Immature natural killer cell (primary cell): ENCODE results near the gene PRKAG2. TPM values are rescaled to one million over a fixed set of nuclear protein-coding genes. Genes with fewer than 3 reads are reported as not detected.

Experiments
- DNase-seq, 3 donors: peaks; one replicate each; pipeline ENCODE4 v3.0.0; 2022; ENCODE audit warnings: mixed read lengths in 1 of 3
- H3K27ac Mint-ChIP-seq, 6 donors: one replicate each; pipeline ENCODE4 v1.8.0; 2020; ENCODE audit warnings: mixed read lengths in 6 of 6, mild to moderate bottlenecking in 5 of 6, inconsistent platforms in 4 of 6, moderate library complexity in 3 of 6
- H3K27me3 Mint-ChIP-seq, 3 donors: one replicate each; pipeline ENCODE4 v1.8.0; 2020 to 2021; ENCODE audit warnings: low read depth in 3 of 3, mild to moderate bottlenecking in 3 of 3, mixed read lengths in 3 of 3, moderate library complexity in 3 of 3, inconsistent platforms in 1 of 3
- H3K36me3 Mint-ChIP-seq, 3 donors: one replicate each; pipeline ENCODE4 v1.8.0; 2020; ENCODE audit warnings: mixed read lengths in 3 of 3, inconsistent platforms in 2 of 3, mild to moderate bottlenecking in 2 of 3
- H3K4me1 Mint-ChIP-seq, 2 donors: one replicate each; pipeline ENCODE4 v1.8.0; 2020; ENCODE audit warnings: inconsistent platforms in 2 of 2, mild to moderate bottlenecking in 2 of 2, mixed read lengths in 2 of 2, moderate library complexity in 1 of 2
- H3K4me3 Mint-ChIP-seq, 5 donors: one replicate each; pipeline ENCODE4 v1.8.0; 2020; ENCODE audit warnings: mild to moderate bottlenecking in 5 of 5, mixed read lengths in 5 of 5, inconsistent platforms in 3 of 5, moderate library complexity in 3 of 5
- H3K9me3 Mint-ChIP-seq, 6 donors: one replicate each; pipeline ENCODE4 v1.8.0; 2020; ENCODE audit warnings: mild to moderate bottlenecking in 6 of 6, mixed read lengths in 6 of 6, inconsistent platforms in 4 of 6, moderate library complexity in 3 of 6
- polyA plus RNA-seq, 3 donors: library from polyadenylated mRNA; unstranded; fragments of 300-500 nt; fragmentation: Illumina TruSeq; gene quantifications; one replicate each; pipeline ENCODE4 v1.2.3, GENCODE V29; 2021

PRKAG2 gene
- polyA plus RNA-seq, 3 donors from 2014 or later = 14.7 to 22.5 (median 19.1) TPM

- H3K4me1 Mint-ChIP-seq = peaks cover under 1 to 6% of the 10 kb centered on the region in 2 donors
- no peak overlapping the region for H3K27ac Mint-ChIP-seq
- H3K9me3 Mint-ChIP-seq = no peaks in the 10 kb centered on the region
- peaks cover 0 to 4% (median 1%) of the 10 kb centered on the region in 3 donors for H3K27me3 Mint-ChIP-seq
- H3K4me3 Mint-ChIP-seq = no peak overlapping the region
- H3K36me3 Mint-ChIP-seq = peaks cover 0 to 7% (median 0%) of the 10 kb centered on the region in 3 donors
- DNase-seq = no peak
Observed at GRCh38 chr7:151707105-151707469, 169.8 kb downstream of the PRKAG2 start.

GRCh38 chr7:151706277-151707104, 170.4 kb downstream of the PRKAG2 start:
- Mint-ChIP-seq H3K9me3 (no peaks in the 10 kb centered on the region), H3K27ac (no peak overlapping the region), H3K36me3 (peaks cover 0 to 7% (median 0%) of the 10 kb centered on the region in 3 donors), H3K4me3 (no peak overlapping the region), H3K27me3 (peaks cover 0 to 4% (median 1%) of the 10 kb centered on the region in 3 donors), H3K4me1 (peaks cover 0 to 6% of the 10 kb centered on the region in 2 donors)
- no peak for DNase-seq

- Mint-ChIP-seq H3K27ac (peak overlapping the region in 2 of 6 donors; percentile 21 to 51), H3K4me1 (peaks cover 0 to 6% of the 10 kb centered on the region in 2 donors), H3K4me3 (peak overlapping the region in 1 of 5 donors; percentile 54), H3K27me3 (peaks cover 0 to 4% (median 1%) of the 10 kb centered on the region in 3 donors), H3K36me3 (peaks cover 0 to 7% (median 4%) of the 10 kb centered on the region in 3 donors), H3K9me3 (no peaks in the 10 kb centered on the region)
- DNase-seq = peak in 2 of 3 donors; percentile 9 to 11
Observed at GRCh38 chr7:151705636-151706276, 171.2 kb downstream of the PRKAG2 start.

GRCh38 chr7:151704960-151705635, 171.8 kb downstream of the PRKAG2 start:
- Mint-ChIP-seq H3K4me3 (no peak overlapping the region), H3K4me1 (peaks cover 0 to 6% of the 10 kb centered on the region in 2 donors), H3K9me3 (no peaks in the 10 kb centered on the region), H3K27me3 (peaks cover 0 to 4% (median 0%) of the 10 kb centered on the region in 3 donors), H3K27ac (peak overlapping the region in 1 of 6 donors; percentile 51), H3K36me3 (peaks cover 0 to 7% (median 4%) of the 10 kb centered on the region in 3 donors)
- no peak for DNase-seq

- Mint-ChIP-seq H3K36me3 (peaks cover 0 to 4% (median 4%) of the 10 kb centered on the region in 3 donors), H3K4me1 (peaks cover 6% of the 10 kb centered on the region in 2 donors), H3K9me3 (no peaks in the 10 kb centered on the region), H3K27me3 (peaks cover 0 to 4% (median 0%) of the 10 kb centered on the region in 3 donors), H3K4me3 (no peak overlapping the region), H3K27ac (no peak overlapping the region)
- DNase-seq = no peak
Observed at GRCh38 chr7:151704299-151704959, 172.5 kb downstream of the PRKAG2 start.

GRCh38 chr7:151702961-151703360, 174.0 kb downstream of the PRKAG2 start:
- Mint-ChIP-seq H3K4me3 (no peak overlapping the region), H3K9me3 (no peaks in the 10 kb centered on the region), H3K36me3 (peaks cover 0 to 4% (median 0%) of the 10 kb centered on the region in 3 donors), H3K4me1 (peaks cover 9 to 10% of the 10 kb centered on the region in 2 donors), H3K27ac (peak overlapping the region in 1 of 6 donors; percentile 24), H3K27me3 (peaks cover 0 to 4% (median 0%) of the 10 kb centered on the region in 3 donors)
- DNase-seq = no peak

GRCh38 chr7:151700586-151701165, 176.2 kb downstream of the PRKAG2 start:
- DNase-seq = no peak
- H3K27me3 Mint-ChIP-seq = peaks cover 0 to 5% (median 2%) of the 10 kb centered on the region in 3 donors

GRCh38 chr7:151699928-151700319, 177.0 kb downstream of the PRKAG2 start:
- Mint-ChIP-seq H3K36me3 (peaks cover 0 to 4% (median 0%) of the 10 kb centered on the region in 3 donors), H3K27ac (no peak overlapping the region), H3K27me3 (peaks cover 0 to 5% (median 2%) of the 10 kb centered on the region in 3 donors), H3K4me3 (no peak overlapping the region), H3K9me3 (no peaks in the 10 kb centered on the region), H3K4me1 (peaks cover 9 to 21% of the 10 kb centered on the region in 2 donors)
- DNase-seq = no peak

More at GRCh38 chr7:151700586-151701165, 176.2 kb downstream of the PRKAG2 start:
- H3K9me3 Mint-ChIP-seq = no peaks in the 10 kb centered on the region
- H3K4me3 Mint-ChIP-seq = no peak overlapping the region
- peaks cover 7 to 15% of the 10 kb centered on the region in 2 donors for H3K4me1 Mint-ChIP-seq
- H3K36me3 Mint-ChIP-seq = peaks cover 0 to 4% (median 0%) of the 10 kb centered on the region in 3 donors
- H3K27ac Mint-ChIP-seq = no peak overlapping the region

GRCh38 chr7:151699147-151699927, 177.6 kb downstream of the PRKAG2 start:
- peaks cover 0 to 4% (median 0%) of the 10 kb centered on the region in 3 donors for H3K36me3 Mint-ChIP-seq
- H3K4me1 Mint-ChIP-seq = peaks cover 9 to 27% of the 10 kb centered on the region in 2 donors
- H3K9me3 Mint-ChIP-seq = no peaks in the 10 kb centered on the region
- H3K4me3 Mint-ChIP-seq = no peak overlapping the region
- DNase-seq = no peak
- H3K27me3 Mint-ChIP-seq = peaks cover 0 to 5% (median 2%) of the 10 kb centered on the region in 3 donors
- H3K27ac Mint-ChIP-seq = no peak overlapping the region

- Mint-ChIP-seq H3K36me3 (peaks cover 0 to 4% (median 0%) of the 10 kb centered on the region in 3 donors), H3K27me3 (peaks cover 0 to 5% (median 2%) of the 10 kb centered on the region in 3 donors), H3K4me3 (no peak overlapping the region), H3K4me1 (peaks cover 9 to 30% of the 10 kb centered on the region in 2 donors), H3K9me3 (no peaks in the 10 kb centered on the region), H3K27ac (no peak overlapping the region)
- DNase-seq = no peak
Observed at GRCh38 chr7:151697942-151698341, 179.0 kb downstream of the PRKAG2 start.

- peaks cover 0 to 4% (median 0%) of the 10 kb centered on the region in 3 donors for H3K36me3 Mint-ChIP-seq
- no peak for DNase-seq
- H3K9me3 Mint-ChIP-seq = no peaks in the 10 kb centered on the region
- peaks cover 0 to 5% (median 2%) of the 10 kb centered on the region in 3 donors for H3K27me3 Mint-ChIP-seq
- H3K27ac Mint-ChIP-seq = no peak overlapping the region
- peaks cover 9 to 30% of the 10 kb centered on the region in 2 donors for H3K4me1 Mint-ChIP-seq
- no peak overlapping the region for H3K4me3 Mint-ChIP-seq
Observed at GRCh38 chr7:151697515-151697895, 179.4 kb downstream of the PRKAG2 start.
